Brain microvascular endothelial cell (primary cell): ENCODE measurements around the gene BCL2A1.

Experiments
- DNase-seq: peaks from one replicate; pipeline ENCODE4 v3.0.0-alpha.2; 2020
- H3K27ac ChIP-seq: fragments of 250-450 bp; sonication (Bioruptor Pico); 2 replicates; pipeline ENCODE4 v1.5.1; 2020; ENCODE audit warnings: mild to moderate bottlenecking, moderate library complexity
- H3K27me3 ChIP-seq: fragments of 250-450 bp; sonication (Bioruptor Pico); replicated peaks from 2 replicates; pipeline ENCODE4 v1.5.1; 2020; ENCODE audit warnings: mild to moderate bottlenecking
- H3K36me3 ChIP-seq: fragments of 250-450 bp; sonication (Bioruptor Pico); replicated peaks from 2 replicates; pipeline ENCODE4 v1.5.1; 2020; ENCODE audit warnings: mild to moderate bottlenecking
- H3K4me3 ChIP-seq: 2 replicates; pipeline ENCODE4 v1.5.1; 2011; ENCODE audit warnings: low read depth, mild to moderate bottlenecking, control low read depth, low read length, moderate library complexity
- CTCF ChIP-seq: IDR thresholded peaks from 2 replicates; pipeline ENCODE4 v1.5.1; 2011; ENCODE audit warnings: low read depth, mild to moderate bottlenecking, moderate library complexity, low read length, control low read depth, inconsistent platforms; ENCODE audit errors: missing control alignments
- in situ Hi-C: cut with HindIII; loops from 2 replicates; pipeline ENCODE4 v1.10.0; 2017; ENCODE audit warnings: low sequenced_read_pairs, low pct_ligation_motif_present

The BCL2A1 gene

GRCh38 chr15:79950247-79950646 lies 20.7 kb downstream of the BCL2A1 start:
- H3K27ac ChIP-seq = no peak overlapping the region
- in situ Hi-C loops = no loop called here
- no peak overlapping the region for H3K4me3 ChIP-seq
- no peak for DNase-seq
- H3K36me3 ChIP-seq = no peaks in the 10 kb centered on the region
- TF ChIP-seq CTCF = no peak
- no peaks in the 10 kb centered on the region for H3K27me3 ChIP-seq

GRCh38 chr15:79948761-79949160 lies 22.2 kb downstream of the BCL2A1 start:
- no peak overlapping the region for H3K4me3 ChIP-seq
- no peaks in the 10 kb centered on the region for H3K27me3 ChIP-seq
- H3K27ac ChIP-seq = no peak overlapping the region
- no peak for TF ChIP-seq CTCF
- DNase-seq = no peak
- H3K36me3 ChIP-seq = no peaks in the 10 kb centered on the region
- in situ Hi-C loops = no loop called here

GRCh38 chr15:79948095-79948695 lies 22.8 kb downstream of the BCL2A1 start:
- Histone ChIP-seq H3K36me3 (no peaks in the 10 kb centered on the region), H3K27me3 (no peaks in the 10 kb centered on the region), H3K4me3 (no peak overlapping the region), H3K27ac (no peak overlapping the region)
- in situ Hi-C loops = no loop called here
- TF ChIP-seq CTCF = no peak
- DNase-seq = no peak

GRCh38 chr15:79947009-79947408 lies 24.0 kb downstream of the BCL2A1 start:
- DNase-seq = no peak
- H3K27me3 ChIP-seq = no peaks in the 10 kb centered on the region
- no peak overlapping the region for H3K27ac ChIP-seq
- in situ Hi-C loops = no loop called here
- no peaks in the 10 kb centered on the region for H3K36me3 ChIP-seq
- TF ChIP-seq CTCF = no peak
- no peak overlapping the region for H3K4me3 ChIP-seq

- no peaks in the 10 kb centered on the region for H3K36me3 ChIP-seq
- in situ Hi-C loops = no loop called here
- DNase-seq = no peak
- no peak for TF ChIP-seq CTCF
- H3K4me3 ChIP-seq = no peak overlapping the region
- no peaks in the 10 kb centered on the region for H3K27me3 ChIP-seq
- no peak overlapping the region for H3K27ac ChIP-seq
Observed at GRCh38 chr15:79944622-79945021, 26.4 kb downstream of the BCL2A1 start.

- Histone ChIP-seq H3K27ac (no peak overlapping the region), H3K27me3 (no peaks in the 10 kb centered on the region), H3K4me3 (no peak overlapping the region), H3K36me3 (no peaks in the 10 kb centered on the region)
- DNase-seq = no peak
- in situ Hi-C loops = no loop called here
- no peak for TF ChIP-seq CTCF
Observed at GRCh38 chr15:79943820-79944219, 27.2 kb downstream of the BCL2A1 start.
